ENCODE measurements around the gene SPOUT1. TPM values are rescaled to one million over a fixed set of nuclear protein-coding genes. Genes with fewer than 3 reads are reported as not detected.
"Not testable (repeated sequence)": the region's sequence is repeated elsewhere in the genome, so short reads cannot be mapped to it uniquely, and the experiment has no call there.

SPOUT1 gene
- total and polyA plus RNA-seq, 11 donors: 6.1 to 24.7 (median 15.1) TPM

DNA sequence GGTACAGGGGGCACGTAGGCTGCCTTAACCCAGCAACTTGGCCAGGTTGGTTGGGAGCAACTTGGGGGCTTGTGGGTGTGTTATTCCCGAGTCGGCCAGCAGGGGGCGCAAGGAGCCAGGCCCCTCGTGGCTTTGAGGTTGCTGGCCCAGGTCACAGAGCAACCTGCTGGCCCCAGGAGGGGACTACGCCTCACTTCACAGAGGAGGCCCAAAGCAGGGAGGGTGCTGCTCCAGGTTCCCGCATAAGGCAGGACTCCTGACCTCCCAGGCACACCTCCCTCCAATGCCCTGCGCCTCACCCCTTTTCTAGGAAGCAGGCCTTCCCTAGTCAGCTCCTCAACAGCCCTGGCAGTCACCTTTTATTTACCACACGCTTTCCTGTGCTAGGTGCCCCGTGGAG, 34.1 kb upstream of the SPOUT1 start:
- ATAC-seq: peak; percentile 80 to 91 (median 86)
- Histone ChIP-seq H3K4me1 (peaks cover 0 to 19% (median 3%) of the 10 kb centered on the region in 12 donors), H3K9me3 (no peaks in the 10 kb centered on the region), H3K36me3 (no peaks in the 10 kb centered on the region), H3K27ac (peak overlapping the region in 1 of 12 donors; percentile 37), H3K4me3 (no peak overlapping the region), H3K27me3 (no peaks in the 10 kb centered on the region)
- intact Hi-C loops (cut with DNase I): loop anchor here (1.0 to 5.0 kb wide), 4 partner anchors 18 to 164 kb away; partner anchors contain the start of genes KYAT1 (in 1 of the 10) and SH3GLB2 (in 1 of the 10)
- no peak for TF ChIP-seq POLR2A (IDR thresholded peaks at IDR 0.05)
- TF ChIP-seq, protein P1, sequence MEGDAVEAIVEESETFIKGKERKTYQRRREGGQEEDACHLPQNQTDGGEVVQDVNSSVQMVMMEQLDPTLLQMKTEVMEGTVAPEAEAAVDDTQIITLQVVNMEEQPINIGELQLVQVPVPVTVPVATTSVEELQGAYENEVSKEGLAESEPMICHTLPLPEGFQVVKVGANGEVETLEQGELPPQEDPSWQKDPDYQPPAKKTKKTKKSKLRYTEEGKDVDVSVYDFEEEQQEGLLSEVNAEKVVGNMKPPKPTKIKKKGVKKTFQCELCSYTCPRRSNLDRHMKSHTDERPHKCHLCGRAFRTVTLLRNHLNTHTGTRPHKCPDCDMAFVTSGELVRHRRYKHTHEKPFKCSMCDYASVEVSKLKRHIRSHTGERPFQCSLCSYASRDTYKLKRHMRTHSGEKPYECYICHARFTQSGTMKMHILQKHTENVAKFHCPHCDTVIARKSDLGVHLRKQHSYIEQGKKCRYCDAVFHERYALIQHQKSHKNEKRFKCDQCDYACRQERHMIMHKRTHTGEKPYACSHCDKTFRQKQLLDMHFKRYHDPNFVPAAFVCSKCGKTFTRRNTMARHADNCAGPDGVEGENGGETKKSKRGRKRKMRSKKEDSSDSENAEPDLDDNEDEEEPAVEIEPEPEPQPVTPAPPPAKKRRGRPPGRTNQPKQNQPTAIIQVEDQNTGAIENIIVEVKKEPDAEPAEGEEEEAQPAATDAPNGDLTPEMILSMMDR (IDR thresholded peaks at IDR 0.05): peak; percentile 73 to 99 (median 96)
- DNase-seq: peak; percentile 61 to 88 (median 75)
- WGBS, 4 donors: 23 to 35% (median 25%) methylated on average over 6 to 10 of the region's 10 CpGs

DNA sequence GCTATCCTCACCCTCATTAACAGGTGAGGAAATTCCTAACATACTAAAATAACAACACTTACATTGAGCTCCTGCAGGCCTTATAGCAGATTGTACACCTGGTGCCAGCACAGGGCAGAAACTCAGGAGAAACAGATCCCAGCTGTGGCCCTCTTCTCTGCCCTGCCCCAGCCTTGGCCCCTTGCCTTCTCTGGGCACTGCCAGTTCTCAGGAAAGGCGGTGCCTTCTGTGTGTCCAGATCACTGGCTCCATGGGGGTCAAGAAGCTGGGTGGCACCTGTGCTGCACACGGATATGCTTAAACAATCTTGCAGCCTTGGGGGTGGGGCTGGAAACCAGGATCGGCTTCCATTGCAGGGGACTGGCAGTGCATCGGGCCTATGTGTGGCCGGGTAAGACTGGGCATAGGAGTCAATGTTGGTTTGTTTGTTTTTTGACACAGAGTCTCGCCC, 32.8 kb upstream of the SPOUT1 start:
- ATAC-seq: peak; percentile 35 to 68 (median 53)
- Histone ChIP-seq H3K4me1 (peaks cover 0 to 19% (median 3%) of the 10 kb centered on the region in 12 donors), H3K27ac (peak overlapping the region in 1 of 12 donors; percentile 9), H3K4me3 (no peak overlapping the region), H3K9me3 (no peaks in the 10 kb centered on the region), H3K36me3 (no peaks in the 10 kb centered on the region), H3K27me3 (no peaks in the 10 kb centered on the region)
- intact Hi-C loops (cut with DNase I): loop anchor here in 7 of 10 donors (2.0 to 5.0 kb wide), 2 partner anchors 66 to 165 kb away; partner anchors contain the start of gene SH3GLB2 (in 1 of the 7)
- no peak for DNase-seq
- TF ChIP-seq POLR2A (IDR thresholded peaks at IDR 0.05): no peak
- TF ChIP-seq, protein P1 (IDR thresholded peaks at IDR 0.05): no peak
- 68 to 92% (median 80%) methylated on average over 4 to 6 of the region's 6 CpGs for WGBS, 4 donors

DNA sequence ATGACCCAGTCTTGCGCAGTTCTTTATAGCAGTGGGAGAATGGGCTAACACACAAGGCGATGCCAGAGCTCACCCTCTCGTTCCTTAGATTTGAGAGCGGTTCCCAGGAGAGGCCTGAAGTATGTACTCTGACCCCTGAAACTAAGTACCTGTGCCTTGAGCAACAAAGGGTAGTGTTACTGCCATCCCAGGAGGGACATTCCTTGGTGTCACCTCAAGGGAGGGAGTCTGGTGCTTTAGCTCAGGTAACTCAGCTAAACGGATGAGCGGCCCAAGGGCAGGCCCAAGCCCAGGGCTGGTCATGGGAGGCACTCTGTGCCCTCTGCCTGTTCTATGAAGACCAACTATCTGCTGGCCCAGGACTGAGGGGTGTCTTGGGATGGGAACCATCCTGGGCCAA, 31.9 kb upstream of the SPOUT1 start:
- ATAC-seq: peak in 1 of 4 donors; percentile 14

DNA sequence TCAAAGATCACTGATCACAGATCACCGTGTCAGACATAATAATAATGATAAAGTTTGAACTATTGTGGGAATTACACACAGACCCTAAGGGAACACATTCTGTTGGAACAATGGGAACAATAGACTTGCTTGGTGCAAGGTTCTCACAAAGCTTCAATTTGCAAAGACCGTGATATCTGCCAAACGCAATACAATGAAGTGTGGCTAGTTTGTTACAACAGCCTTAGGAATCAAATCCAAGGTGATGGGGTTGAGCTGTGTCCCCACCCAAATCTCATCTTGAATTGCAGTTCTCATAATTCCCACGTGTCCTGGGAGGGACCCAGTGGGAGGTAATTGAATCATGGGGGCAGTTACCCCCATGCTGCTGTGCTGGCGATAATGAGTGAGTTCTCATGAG, 31.3 kb upstream of the SPOUT1 start:
- Histone ChIP-seq H3K27ac (no peak overlapping the region), H3K9me3 (no peaks in the 10 kb centered on the region), H3K4me1 (peaks cover 0 to 19% (median 3%) of the 10 kb centered on the region in 12 donors), H3K4me3 (no peak overlapping the region), H3K36me3 (no peaks in the 10 kb centered on the region), H3K27me3 (no peaks in the 10 kb centered on the region)
- ATAC-seq (no peak), DNase-seq (no peak)
- WGBS, 4 donors: 85 to 89% (median 86%) methylated on average over 5 of the region's 5 CpGs
- TF ChIP-seq, protein P1 (IDR thresholded peaks at IDR 0.05): no peak
- TF ChIP-seq POLR2A (IDR thresholded peaks at IDR 0.05): no peak
- intact Hi-C loops (cut with DNase I): loop anchor here in 1 of 10 donors (5.0 kb wide), 1 partner anchor 166 kb away; the partner anchor contains the start of gene SH3GLB2

More for the DNA sequence above, 31.9 kb upstream of the SPOUT1 start:
- WGBS, 4 donors: 80 to 99% (median 89%) methylated on average over 5 to 6 of the region's 6 CpGs
- intact Hi-C loops (cut with DNase I): loop anchor here in 1 of 10 donors (5.0 kb wide), 1 partner anchor 166 kb away; the partner anchor contains the start of gene SH3GLB2
- TF ChIP-seq, protein P1 (IDR thresholded peaks at IDR 0.05): no peak
- TF ChIP-seq POLR2A (IDR thresholded peaks at IDR 0.05): no peak
- Histone ChIP-seq H3K9me3 (no peaks in the 10 kb centered on the region), H3K27ac (no peak overlapping the region), H3K27me3 (no peaks in the 10 kb centered on the region), H3K4me3 (no peak overlapping the region), H3K4me1 (peaks cover 0 to 19% (median 3%) of the 10 kb centered on the region in 12 donors), H3K36me3 (no peaks in the 10 kb centered on the region)
- no peak for DNase-seq

DNA sequence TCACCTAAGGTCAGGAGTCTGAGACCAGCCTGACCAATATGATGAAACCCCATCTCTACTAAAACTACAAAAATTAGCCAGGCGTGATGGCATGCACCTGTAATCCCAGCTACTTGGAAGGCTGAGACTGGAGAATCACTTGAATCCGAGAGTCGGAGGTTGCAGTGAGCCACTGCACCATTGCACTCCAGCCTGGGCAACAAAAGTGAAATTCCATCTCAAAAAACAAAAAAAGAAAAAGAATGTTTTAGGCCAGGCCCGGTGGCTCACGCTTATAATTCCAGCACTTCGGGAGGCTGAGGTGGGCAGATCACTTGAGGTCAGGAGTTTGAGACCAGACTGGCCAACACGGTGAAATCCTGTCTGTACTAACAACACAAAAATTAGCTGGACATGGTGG, 28.9 kb upstream of the SPOUT1 start:
- H3K27me3 ChIP-seq, ATAC-seq, H3K36me3 ChIP-seq, H3K27ac ChIP-seq, DNase-seq, H3K4me3 ChIP-seq, H3K9me3 ChIP-seq: not testable (repeated sequence)
- intact Hi-C loops (cut with DNase I): loop anchor here in 3 of 10 donors (10.0 kb wide), 1 partner anchor 146 kb away; no protein-coding TSS in a partner anchor
- 93 to 98% (median 95%) methylated on average over 7 of the region's 7 CpGs for WGBS, 4 donors
- peaks cover 0 to 16% (median under 1%) of the 10 kb centered on the region in 12 donors for H3K4me1 ChIP-seq

DNA sequence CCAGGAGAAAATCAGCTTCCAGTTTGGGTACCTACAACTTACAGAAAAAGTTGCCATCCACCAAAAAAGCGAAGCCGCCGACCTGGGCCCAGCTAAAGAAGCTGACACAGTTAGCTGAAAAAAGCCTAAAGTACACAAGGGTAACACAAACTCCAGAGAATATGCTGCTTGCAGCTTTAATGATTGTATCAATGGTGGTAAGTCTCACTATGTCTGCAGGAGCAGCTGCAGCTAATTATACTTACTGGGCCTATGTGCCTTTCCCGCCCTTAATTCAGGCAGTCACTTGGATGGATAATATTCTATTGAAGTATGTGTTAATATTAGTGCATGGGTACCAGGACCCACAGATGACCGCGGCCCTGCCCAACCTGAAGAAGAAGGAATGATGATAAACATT, 24.9 kb upstream of the SPOUT1 start:
- 92 to 96% (median 94%) methylated on average over 6 of the region's 6 CpGs for WGBS, 4 donors

DNA sequence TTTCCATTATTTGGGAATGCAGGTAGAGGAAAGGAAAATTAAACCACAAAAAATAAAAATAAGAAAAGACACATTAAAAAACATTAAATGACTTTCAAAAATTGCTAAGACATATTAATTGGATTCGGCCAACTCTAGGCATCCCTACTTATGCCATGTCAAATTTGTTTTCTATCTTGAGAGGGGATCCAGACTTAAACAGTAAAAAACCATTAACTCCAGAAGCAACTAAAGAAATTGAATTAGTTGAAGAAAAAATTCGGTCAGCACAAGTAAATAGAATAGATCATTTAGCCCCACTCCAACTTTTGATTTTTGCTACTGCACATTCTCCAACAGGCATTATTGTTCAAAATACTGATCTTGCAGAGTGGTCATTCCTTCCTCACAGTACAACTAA, 23.1 kb upstream of the SPOUT1 start:
- intact Hi-C loops (cut with DNase I): loop anchor here in 3 of 10 donors (10.0 kb wide), 1 partner anchor 152 kb away; no protein-coding TSS in a partner anchor

More for the DNA sequence above, 24.9 kb upstream of the SPOUT1 start:
- H3K36me3 ChIP-seq, H3K4me1 ChIP-seq, ATAC-seq, H3K27ac ChIP-seq, DNase-seq, H3K27me3 ChIP-seq, H3K4me3 ChIP-seq: not testable (repeated sequence)
- H3K9me3 ChIP-seq: peaks cover 0 to 10% (median 0%) of the 10 kb centered on the region in 12 donors
- intact Hi-C loops (cut with DNase I): loop anchor here in 3 of 10 donors (10.0 kb wide), 1 partner anchor 150 kb away; no protein-coding TSS in a partner anchor

More for the DNA sequence above, 23.1 kb upstream of the SPOUT1 start:
- H3K4me3 ChIP-seq, H3K27me3 ChIP-seq, H3K27ac ChIP-seq, DNase-seq, ATAC-seq, H3K4me1 ChIP-seq, H3K36me3 ChIP-seq: not testable (repeated sequence)
- H3K9me3 ChIP-seq: peaks cover 0 to 10% (median 0%) of the 10 kb centered on the region in 12 donors
- WGBS, 4 donors: 70 to 95% (median 88%) methylated on average over 2 of the region's 2 CpGs
